Skin of body (tissue), 2 donors: ENCODE measurements around the gene IGF2BP2. TPM values are rescaled to one million over a fixed set of nuclear protein-coding genes. Genes with fewer than 3 reads are reported as not detected.
"Not testable (repeated sequence)": the region's sequence is repeated elsewhere in the genome, so short reads cannot be mapped to it uniquely, and the experiment has no call there.

Experiments
- DNase-seq: peaks from one replicate; lab custom pipeline; 2025; lab: John Stamatoyannopoulos, UW
- total RNA-seq: library from RNA; depleted of rRNA; stranded (reverse); fragments of >200 nt; gene quantifications from one replicate; pipeline ENCODE4 v1.2.3, GENCODE V29; 2014

The IGF2BP2 gene
- total RNA-seq, 1 donor from 2014 or later, result 39.1 TPM

DNA sequence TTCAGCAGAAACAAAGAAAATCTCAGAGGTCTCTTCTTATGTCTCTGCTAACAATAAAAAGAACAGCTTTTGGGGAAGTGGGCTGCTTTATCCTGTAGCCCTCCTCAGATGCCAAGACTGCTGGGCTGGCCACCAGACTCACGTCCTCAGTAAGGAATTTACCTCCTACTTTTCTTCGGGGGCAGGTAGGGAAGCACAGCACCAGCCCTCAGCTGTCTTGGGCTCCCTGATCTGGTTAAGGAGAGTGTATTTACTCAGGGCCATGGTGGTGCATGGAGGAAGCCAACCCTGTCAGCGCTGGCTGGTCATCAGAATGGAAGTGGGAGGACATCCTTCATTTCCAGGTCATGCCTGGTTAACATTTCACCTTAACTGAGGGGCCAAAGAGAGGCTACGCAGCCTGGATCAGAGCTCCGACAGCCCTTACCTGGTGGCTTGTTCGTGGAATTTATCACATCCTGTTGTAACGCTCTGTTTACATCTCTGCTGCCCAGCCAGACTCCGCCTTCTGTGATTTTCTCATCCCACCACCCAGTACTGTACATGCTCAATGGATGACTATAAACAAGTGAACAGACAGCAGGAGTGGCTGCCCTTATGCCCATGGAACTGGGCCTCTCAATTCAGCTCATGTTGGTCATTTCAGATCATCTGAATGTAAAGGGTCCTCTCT, 108.3 kb downstream of the IGF2BP2 start:
- DNase-seq, result no peak

DNA sequence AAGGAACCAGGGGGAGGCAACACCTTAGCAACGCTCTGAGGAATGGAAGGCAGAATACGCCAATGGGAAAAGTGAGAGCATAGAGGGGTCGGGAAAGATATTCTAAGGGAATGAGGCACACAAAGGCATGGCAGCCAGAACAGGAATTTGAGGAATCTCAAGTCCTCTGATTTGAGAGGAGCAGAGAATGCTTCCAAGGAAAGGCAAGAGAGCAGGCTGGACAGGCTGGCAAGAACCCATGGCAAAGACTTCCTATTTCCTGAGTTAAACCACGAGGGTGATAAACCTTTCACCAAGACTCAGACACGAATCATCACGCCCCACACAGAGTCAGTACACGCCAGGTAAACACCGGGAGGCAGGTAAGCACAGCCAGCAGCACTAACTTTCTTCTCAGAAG, 109.8 kb downstream of the IGF2BP2 start:
- no peak for DNase-seq

DNA sequence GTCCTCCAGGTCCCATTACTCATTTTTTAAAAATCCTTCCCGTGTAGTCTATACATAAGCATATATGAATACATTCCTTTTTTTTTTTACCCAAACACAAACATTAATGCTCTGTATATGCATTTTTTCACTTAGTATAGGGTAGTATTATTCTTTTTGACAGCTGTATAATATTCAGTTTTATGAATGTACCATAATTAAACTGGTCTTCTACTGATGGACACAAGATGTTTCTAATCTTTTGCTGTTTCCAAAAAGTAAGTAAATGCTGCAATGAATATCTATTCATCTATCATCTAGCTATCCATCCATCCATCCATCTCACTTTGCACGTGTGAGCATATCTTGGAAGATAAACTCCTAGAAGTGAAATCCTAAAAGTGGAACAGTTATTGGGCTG, 110.8 kb downstream of the IGF2BP2 start:
- no peak for DNase-seq

DNA sequence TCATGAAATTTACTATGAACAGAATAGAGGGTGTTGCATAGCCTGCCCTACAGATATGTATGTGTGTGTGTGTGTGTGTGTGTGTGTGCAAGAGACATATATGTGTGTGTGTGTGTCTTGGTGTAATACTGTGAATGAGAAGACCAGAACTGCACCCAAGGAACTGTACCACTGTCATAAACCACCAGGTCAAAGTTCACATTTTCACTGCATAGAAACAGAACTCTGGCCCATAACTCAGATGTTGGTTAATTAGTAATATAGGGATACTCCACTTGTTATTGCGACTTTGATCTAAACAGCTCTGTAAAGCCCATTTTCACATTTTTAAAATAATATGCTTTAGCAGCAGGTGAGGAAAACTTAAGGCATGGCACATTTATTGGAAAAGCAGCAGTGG, 111.8 kb downstream of the IGF2BP2 start:
- DNase-seq, result no peak

DNA sequence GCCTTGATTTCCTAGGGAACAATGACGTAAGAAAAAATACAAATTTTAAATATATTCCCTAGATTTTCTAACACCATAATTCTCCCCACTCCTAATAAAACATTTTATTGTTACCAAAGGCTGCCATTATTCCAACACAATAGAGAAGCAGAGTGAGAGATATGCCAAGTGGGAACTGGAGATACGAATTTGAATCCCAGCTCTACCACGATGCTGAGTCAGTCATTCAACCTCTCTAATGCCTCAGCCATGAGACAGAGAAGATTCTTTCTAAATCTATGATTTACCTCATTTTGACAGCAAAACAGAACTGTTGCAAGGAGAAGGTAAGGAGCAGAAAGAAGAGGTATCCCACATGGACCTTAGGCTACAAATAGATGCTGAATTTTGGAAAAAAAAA, 112.5 kb downstream of the IGF2BP2 start:
- DNase-seq, result no peak

DNA sequence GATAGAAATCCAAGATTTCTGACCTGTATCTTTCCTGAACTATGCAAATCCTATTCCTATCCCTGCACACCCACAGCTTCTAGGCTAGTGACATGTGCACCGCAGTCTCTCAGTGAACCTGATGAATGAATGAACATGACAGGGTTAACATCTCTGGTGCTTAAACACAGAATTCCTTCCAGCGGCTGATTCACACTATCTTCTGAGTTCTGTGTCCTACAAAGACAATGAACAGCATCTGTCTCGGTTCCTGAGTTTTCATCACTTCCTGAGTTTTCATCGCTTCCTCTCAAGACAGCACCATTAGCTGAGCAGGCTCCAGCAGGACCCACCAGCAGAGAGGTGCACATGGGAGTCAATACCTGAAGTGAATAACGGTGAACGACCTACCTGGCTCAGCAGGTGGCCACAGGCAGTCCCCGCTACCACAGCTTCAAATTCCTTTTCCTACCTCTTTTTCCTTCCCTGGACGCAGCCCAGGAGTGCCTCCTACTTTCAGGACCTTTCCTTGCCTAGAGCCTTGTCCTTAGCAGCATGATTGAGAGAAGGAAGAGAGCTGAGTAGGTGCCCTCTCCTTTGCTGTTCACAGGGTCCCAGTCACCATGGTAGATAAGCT, 113.5 kb downstream of the IGF2BP2 start:
- DNase-seq, result no peak

DNA sequence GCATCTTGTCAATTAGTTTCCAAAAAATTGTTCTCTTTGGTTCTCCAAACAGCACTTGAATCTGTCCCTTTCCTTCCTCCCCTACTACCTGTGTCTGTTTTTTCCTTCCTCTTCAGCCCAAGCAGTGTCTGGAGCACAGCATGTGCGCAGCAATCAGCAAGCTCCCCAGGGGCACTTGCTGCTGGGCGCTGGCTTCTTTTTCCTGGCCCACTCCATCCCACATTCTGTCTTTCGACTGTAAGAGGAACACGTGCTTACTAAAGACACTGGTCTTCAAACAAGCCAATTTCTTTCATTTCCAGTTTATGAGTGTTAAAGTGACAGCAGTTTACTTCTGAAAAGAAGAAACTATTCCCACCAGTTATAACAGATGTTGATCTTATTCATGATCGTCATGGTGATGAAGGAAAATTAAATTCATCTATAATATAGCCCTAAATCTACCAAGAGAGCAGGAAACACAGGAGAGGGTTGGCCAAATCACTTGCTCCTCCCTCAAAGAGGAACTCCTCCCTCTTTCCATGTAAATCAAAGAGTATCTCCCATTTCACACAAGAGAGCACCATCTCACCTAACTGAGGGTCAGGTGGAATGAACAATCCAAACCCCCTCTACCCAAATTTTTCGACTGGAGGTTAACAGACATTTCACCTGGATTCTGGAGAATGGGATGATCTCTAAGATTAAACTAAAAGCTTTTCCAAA, 115.4 kb downstream of the IGF2BP2 start:
- peak; percentile 13 for DNase-seq

DNA sequence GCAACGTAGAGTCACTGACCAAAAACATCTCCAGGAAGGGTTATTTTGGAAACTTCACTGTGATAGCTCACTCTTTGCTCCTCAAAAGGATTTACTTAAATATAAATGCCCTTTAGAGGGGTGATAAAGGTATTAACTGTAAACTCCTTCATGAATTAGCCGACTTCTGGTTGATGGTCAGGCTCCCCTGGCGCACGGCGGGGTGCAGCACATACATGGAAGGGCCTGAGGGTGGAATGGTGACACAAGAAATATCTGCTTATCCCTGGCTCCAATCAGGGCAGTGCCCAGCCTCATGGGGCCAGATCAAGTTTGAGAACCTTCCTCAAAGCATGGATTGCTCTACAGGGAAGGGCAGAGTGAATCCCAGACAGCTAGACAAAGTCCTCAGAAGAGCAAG, 116.5 kb downstream of the IGF2BP2 start:
- no peak for DNase-seq

DNA sequence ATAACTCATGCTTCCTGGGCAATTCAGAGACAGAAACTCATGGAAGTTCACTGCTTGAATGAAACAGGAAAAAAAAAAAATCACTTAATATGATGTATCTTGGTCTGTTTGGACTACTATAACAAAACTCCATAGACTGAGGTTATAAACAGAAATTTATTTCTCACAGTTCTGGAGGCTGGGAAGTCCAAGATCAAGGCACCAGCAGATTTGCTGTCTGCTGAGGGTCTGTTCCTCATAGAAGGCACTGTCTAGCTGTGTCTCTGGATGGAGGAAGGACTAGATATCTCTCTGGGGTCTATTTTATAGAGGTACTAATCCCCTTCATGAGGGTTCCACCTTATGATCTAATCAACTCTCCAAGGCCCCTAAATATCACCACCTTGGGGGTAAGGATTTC, 119.3 kb downstream of the IGF2BP2 start:
- no peak for DNase-seq

DNA sequence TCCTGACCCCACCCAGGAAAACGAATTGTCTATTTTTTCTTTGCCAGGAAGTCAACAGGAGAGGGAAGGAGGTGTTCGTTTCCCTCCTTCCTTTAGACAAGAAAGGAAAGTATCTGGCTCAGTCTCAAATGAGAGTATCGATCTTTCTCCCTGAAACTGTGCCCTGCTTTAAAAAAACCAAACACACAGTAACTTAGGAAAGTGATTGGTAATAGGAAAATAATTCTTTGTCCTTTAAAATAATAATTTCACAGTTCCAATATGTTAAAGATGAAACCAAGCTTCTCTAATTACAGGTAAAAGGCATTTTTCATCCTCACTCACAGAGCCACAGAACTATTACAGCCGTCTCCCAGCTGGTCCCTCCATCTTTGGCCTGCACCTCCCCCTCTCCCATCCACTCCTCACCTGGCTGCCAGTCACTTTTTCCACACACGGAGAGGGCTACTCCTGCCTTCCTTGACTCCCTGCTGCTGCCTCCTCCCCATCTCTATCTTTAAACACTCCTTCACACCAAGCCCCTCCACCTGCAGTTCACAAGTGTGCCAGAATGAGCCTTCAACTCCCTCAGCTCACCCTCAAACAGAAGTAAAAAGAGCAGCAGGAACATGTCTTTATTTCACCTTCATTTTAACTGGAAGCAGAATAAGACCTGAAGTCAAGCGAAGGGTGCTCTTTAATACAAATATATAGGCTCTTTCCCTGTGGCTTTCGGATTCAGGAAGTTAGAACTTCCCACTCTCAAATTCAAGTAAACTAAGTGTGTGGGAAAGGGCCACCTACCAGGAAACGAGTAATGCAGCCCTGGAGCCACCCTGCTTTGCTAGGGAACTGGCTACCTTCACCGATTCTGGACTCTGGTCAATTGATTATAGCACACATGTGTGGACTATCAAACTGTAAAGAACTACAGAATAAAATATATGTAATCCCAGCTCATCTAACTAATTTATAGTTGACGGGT, 122.3 kb downstream of the IGF2BP2 start:
- no peak for DNase-seq

DNA sequence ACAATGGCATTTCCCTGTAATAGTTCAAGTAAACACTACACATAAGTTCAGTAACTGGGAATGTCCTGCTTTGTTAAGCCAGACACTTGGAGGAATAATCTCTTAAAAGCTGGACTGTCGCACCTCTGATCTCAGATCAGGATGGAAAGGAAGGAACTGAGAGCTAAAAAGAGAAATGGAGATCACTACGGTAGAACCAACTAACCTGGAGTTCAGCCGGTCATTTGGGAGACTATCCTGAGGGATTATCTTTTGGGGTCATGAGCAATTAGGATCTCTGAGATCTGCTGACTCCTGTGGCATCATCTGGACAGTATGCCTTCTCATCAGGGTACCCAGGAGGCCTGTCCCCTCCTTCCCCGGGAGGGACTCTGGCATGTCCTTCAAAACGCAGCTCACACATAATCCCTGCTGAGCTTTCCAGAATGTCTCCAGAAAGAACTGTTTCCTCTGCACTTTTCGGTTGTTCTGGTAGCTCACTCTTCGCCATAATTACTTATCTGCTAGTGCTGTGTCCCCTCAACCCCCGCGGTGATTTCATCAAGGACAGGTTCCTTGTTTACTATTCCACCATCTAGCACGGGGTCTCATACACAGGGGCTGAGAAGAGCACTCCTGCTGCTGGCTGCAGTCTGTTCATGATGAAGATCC, 123.1 kb downstream of the IGF2BP2 start:
- no peak for DNase-seq

DNA sequence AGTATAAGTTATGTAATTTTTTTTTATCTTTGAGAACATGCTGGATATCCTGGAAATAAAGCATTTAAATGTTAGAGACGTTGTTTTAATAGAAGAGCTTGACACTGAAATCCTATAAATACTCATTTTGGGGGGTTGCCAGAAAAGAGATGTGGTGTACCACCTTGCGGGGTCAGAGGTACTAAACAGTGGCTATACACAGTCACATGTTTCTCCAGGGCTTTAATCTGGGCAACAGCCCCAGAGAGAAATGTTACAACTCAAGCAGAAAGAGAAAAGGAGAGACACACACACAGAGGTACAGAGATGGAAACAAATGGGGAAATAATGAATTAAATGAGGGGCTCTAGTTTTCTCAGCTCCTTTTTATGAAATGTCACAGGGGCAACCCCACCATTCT, 124.9 kb downstream of the IGF2BP2 start:
- no peak for DNase-seq

DNA sequence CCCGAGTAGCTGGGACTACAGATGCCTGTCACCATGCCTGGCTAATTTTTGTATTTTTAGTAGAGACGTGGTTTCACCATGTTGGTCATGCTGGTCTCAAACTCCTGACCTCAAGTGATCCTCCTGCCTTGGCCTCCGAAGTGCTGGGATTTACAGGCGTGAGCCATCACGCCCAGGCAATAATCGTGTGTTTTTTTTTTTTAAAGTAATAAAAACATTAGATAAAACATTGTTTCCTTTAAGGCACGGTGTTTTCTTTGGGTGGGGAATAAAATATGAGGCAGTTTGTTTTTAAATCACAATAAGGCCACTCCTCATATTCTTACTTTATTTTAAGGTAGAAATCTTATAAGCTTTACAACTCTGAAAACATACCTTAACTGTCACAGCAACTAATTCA, 127.6 kb downstream of the IGF2BP2 start:
- not testable (repeated sequence) for DNase-seq

DNA sequence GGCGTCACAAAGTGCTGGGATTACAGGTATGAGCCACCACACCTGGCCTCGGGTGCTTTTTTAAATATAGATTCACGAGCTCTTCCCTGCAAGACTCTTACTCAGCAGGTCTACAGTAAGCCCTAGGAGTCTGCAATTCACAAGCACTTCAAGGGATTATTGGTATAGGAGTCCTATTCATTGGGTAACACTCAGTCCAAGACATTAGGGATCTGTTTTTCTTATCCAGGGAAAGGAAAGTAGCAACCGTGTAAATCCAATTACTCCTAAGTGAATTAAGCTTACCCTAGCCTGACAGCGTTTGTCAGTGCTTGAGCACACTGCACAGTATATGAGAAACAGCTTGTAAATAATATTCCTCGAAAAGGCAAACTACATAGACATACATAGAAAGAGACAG, 128.8 kb downstream of the IGF2BP2 start:
- DNase-seq, result no peak

DNA sequence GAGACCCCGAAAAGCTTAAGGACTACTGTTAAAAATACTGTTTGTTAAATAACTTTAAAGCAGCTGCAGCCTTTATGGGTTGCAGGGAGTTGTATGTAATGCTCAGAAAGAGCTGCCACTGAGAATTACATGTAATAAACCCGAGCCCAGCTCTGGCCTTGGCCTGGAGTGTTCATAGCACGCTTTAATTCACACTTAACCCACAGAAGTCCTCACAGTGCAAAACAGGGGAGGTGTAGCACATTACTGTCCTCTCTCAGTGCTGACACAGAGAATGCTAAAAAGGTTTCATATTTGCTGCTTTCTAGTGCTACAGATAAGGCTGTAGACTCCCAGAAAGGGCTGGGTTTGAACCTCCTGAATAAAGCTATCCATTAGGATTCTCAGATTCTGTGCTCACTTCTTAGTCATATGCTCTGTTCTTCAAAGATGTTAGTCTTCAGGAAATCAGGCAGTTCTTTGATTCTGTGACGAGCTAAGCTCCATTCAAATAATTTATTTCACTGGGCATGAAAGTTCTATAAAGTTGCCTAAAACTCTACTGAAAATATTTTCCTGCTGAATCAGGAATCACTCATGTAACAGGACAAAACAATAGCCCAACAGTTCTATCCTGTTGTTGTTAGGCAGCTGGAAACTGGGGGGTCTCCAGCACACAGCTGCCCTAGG, 130.7 kb downstream of the IGF2BP2 start:
- DNase-seq, result no peak

DNA sequence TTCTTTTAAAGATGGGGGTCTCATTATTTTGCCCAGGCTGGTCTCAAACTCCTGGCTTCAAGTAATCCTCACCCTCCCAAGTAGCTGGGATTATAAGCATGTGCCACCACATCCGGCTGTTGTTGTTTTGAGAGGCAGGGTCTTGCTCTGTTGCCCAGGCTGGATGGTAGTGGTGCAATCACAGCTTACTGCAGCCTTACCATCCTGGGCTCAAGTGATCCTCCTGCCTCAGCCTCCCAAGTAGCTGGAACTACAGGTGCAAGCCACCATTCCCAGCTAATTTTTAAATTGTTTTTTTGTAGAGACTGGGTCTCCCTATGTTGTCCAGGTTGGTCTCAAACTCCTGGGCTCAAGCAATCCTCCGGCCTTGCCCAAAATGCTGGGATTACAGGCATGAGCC, 133.2 kb downstream of the IGF2BP2 start:
- no peak for DNase-seq

DNA sequence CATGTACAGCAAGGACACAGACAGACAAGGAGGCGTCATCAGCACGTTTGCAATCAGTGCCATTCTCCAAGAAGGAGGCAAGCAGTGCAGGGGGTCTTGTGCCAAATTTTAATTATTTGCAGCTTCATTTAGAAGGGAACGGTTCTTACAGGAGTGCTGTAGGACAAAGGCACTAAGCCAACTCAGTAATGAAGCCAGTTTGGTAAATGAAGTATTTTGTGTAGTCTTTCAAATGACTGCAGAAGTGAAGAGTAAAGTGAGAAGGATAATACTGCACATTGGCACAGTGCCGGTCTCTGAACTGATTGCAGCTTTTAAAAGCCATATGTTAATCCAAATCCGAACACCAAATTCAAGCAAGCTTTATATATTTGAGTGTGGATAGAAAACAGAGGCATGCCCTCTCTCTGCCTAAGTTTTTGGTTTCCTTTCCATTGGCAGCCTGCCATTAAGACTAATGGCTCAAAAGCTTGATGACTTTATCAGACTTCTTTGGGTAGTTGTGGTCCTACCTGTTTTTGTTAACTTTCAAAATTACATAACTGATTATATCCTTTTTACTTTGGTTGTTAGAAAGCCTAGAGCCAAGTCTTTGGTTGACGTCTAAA, 137.5 kb downstream of the IGF2BP2 start:
- no peak for DNase-seq

DNA sequence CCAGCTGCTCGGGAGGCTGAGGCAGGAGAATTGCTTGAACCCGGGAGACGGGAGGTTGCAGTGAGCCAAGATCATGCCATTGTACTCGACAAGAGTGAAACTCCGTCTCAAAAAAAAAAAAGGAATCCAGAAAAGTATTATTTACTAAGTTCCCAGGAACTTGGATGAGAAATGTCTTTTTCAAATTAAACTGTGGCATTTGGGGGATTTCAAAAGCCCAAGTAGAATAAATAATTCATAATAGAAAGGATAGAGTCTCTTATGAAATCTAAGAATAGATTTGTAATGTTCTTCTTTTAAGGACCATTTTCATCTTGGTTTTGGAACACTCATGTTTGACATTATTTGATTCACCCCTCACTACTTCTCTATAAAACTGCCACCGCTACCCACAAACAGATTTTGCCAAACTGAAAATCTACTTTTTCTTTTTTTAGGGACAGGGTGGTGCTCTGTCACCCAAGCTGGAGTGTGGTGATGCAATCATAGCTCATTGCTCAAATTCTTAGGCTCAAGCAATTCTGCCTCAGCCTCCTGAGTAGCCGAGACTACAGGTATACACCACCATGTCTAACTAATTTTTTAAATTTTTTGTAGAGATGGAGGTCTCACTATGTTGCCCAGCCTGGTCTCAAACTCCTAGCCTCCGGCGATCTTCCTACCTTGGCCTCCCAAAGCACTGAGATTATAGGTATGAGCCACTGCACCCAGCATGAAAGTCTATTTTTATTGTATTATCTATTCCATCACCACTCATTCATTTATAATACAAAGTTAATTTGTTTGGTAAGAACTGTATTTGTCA, 139.4 kb downstream of the IGF2BP2 start:
- DNase-seq, result no peak

DNA sequence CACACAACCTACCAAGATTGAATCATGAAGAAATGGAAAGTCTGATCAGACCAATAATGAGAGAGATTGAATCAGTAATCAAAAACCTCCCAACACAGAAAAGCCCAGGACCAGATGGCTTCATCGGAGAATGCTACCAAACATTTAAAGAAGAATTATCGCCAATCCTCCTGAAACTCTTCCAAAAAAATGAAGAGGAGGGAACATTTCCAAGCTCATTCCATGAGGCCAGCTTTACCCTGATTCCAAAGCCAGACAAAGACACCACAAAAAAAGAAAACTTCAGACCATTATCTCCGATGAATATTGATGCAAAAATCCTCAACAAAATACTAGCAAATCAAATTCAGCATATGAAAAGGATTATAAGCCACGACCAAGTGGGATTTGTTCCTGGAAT, 144.6 kb downstream of the IGF2BP2 start:
- DNase-seq, result peak; percentile 18
